ENCODE data around the gene AMN. TPM values are rescaled to one million over a fixed set of nuclear protein-coding genes. Genes with fewer than 3 reads are reported as not detected.
"Not testable (repeated sequence)": the region's sequence is repeated elsewhere in the genome, so short reads cannot be mapped to it uniquely, and the experiment has no call there.

Gene AMN
- polyA plus RNA-seq (2012; ENCODE audit: low read depth, missing spikeins), result 0.50 TPM

DNA sequence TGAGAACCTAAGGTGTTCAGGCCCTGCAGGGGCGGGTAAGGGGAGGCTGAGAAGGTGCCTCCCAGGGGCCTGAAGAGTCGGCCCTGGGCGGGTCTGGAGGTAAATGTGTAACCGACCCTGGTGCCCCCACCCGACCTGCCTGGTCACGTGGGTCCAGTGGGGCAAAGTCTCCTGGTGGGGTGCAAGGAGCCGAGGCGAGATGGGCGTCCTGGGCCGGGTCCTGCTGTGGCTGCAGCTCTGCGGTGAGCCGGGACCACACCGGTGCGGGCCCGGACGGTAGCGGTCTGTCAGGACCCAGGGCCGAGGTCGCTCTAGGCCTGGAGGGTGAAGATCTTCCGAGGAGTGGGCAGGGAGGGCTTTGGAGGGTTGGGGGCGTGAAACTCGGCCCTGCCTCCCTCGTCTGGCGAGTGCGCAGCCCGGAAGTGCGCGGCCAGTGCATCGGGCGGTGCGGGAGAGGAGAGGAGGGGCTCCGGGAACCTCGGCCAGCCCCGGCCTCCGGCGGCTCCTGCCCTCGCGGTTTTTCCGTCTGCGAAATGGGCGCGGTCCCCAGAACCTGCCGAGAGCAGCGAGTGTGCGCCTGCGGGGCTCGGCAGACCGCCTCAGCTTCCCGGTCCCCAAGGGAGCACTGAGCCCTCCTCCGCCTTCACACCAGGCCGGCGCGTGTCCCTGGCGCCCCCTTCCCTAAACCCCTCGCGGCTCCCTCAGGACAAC lies at the start of gene AMN:
Gene AMN (plus strand): TSS at position 174 of the 711 bp plus-strand sequence. CDS start 26 bp downstream, at position 200.
- FAIRE-seq (peak; percentile 5), DNase-seq (ENCODE audit: insufficient read length, low spot score) (no peak)
- TF ChIP-seq POU2F2 (IDR thresholded peaks at IDR 0.05; ENCODE audit: low read depth, low read length), result no peak
- TF ChIP-seq SPI1 (IDR thresholded peaks at IDR 0.05; ENCODE audit: low read depth, low read length), result no peak
- TF ChIP-seq POLR2A (IDR thresholded peaks at IDR 0.05; ENCODE audit: low read depth, low read length), result peak; percentile 39; the same call in 1 of the 2 replicates
- TF ChIP-seq PAX5 (IDR thresholded peaks at IDR 0.05; ENCODE audit: insufficient read depth, low read length, severe bottlenecking), result no peak
- no peak for TF ChIP-seq POLR2AphosphoS5 (IDR thresholded peaks at IDR 0.05; ENCODE audit: low read depth, low read length)

- DNase-seq (ENCODE audit: insufficient read length, low spot score), result no peak
- no peak for FAIRE-seq
Measured at GRCh38 chr14:102873131-102873530, 49.3 kb upstream of the AMN start.

GRCh38 chr14:102873546-102874061 lies 48.9 kb upstream of the AMN start:
- TF ChIP-seq POLR2AphosphoS5 (IDR thresholded peaks at IDR 0.05; ENCODE audit: low read depth, low read length), result no peak
- TF ChIP-seq POU2F2 (IDR thresholded peaks at IDR 0.05; ENCODE audit: low read depth, low read length), result no peak
- no peak for DNase-seq (ENCODE audit: insufficient read length, low spot score)
- no peak for FAIRE-seq

More at GRCh38 chr14:102873131-102873530, 49.3 kb upstream of the AMN start:
- TF ChIP-seq TAF1 (IDR thresholded peaks at IDR 0.05; ENCODE audit: low read depth, low read length) (no peak), POLR2AphosphoS5 (IDR thresholded peaks at IDR 0.05; ENCODE audit: low read depth, low read length) (no peak), PAX5 (IDR thresholded peaks at IDR 0.05; ENCODE audit: insufficient read depth, low read length, severe bottlenecking) (no peak), SPI1 (IDR thresholded peaks at IDR 0.05; ENCODE audit: low read depth, low read length) (no peak), POLR2A (IDR thresholded peaks at IDR 0.05; ENCODE audit: low read depth, low read length) (no peak), POU2F2 (IDR thresholded peaks at IDR 0.05; ENCODE audit: low read depth, low read length) (no peak)

- TF ChIP-seq TAF1 (IDR thresholded peaks at IDR 0.05; ENCODE audit: low read depth, low read length) (no peak), POLR2A (IDR thresholded peaks at IDR 0.05; ENCODE audit: low read depth, low read length) (no peak), POLR2AphosphoS5 (IDR thresholded peaks at IDR 0.05; ENCODE audit: low read depth, low read length) (no peak), POU2F2 (IDR thresholded peaks at IDR 0.05; ENCODE audit: low read depth, low read length) (no peak), PAX5 (IDR thresholded peaks at IDR 0.05; ENCODE audit: insufficient read depth, low read length, severe bottlenecking) (no peak), SPI1 (IDR thresholded peaks at IDR 0.05; ENCODE audit: low read depth, low read length) (no peak)
Measured at GRCh38 chr14:102875652-102876051, 46.8 kb upstream of the AMN start.

GRCh38 chr14:102877511-102877910 lies 45.0 kb upstream of the AMN start:
- not testable (repeated sequence) for FAIRE-seq

More at GRCh38 chr14:102875652-102876051, 46.8 kb upstream of the AMN start:
- no peak for FAIRE-seq
- no peak for DNase-seq (ENCODE audit: insufficient read length, low spot score)

GRCh38 chr14:102878174-102878969 lies 44.1 kb upstream of the AMN start:
- TF ChIP-seq POLR2AphosphoS5 (IDR thresholded peaks at IDR 0.05; ENCODE audit: low read depth, low read length), result no peak
- no peak for TF ChIP-seq SPI1 (IDR thresholded peaks at IDR 0.05; ENCODE audit: low read depth, low read length)
- TF ChIP-seq TAF1 (IDR thresholded peaks at IDR 0.05; ENCODE audit: low read depth, low read length), result no peak
- no peak for TF ChIP-seq POLR2A (IDR thresholded peaks at IDR 0.05; ENCODE audit: low read depth, low read length)
- no peak for TF ChIP-seq PAX5 (IDR thresholded peaks at IDR 0.05; ENCODE audit: insufficient read depth, low read length, severe bottlenecking)
- TF ChIP-seq POU2F2 (IDR thresholded peaks at IDR 0.05; ENCODE audit: low read depth, low read length), result no peak
- DNase-seq (ENCODE audit: insufficient read length, low spot score), result no peak
- no peak for FAIRE-seq

More at GRCh38 chr14:102877511-102877910, 45.0 kb upstream of the AMN start:
- not testable (repeated sequence) for DNase-seq (ENCODE audit: insufficient read length, low spot score)

DNA sequence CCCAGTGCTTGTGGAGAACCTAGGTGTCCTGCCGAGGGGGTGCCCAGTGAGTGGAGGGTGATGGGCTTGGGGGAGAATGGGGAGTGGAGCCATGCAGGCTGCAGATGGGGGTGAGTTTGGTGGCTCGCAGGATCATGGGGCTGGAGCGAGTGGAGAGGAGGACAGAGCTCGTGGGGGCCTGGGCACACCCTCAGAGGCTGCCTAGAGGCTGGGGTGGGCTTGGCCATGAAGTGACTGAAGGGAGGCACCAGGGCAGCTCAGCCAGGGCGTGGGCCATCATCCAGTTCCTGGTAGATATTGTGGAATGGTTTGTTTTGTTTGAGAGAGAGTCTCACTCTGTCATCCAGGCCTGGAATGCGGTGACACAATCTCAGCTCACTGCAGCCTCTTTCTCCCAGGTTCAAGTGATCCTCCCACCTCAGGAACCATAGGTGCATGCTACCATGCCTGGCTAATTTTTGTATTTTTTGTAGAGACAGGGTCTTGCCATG lies 43.4 kb upstream of the AMN start:
- TF ChIP-seq POLR2AphosphoS5 (IDR thresholded peaks at IDR 0.05; ENCODE audit: low read depth, low read length), result no peak
- no peak for TF ChIP-seq POU2F2 (IDR thresholded peaks at IDR 0.05; ENCODE audit: low read depth, low read length)
- TF ChIP-seq TAF1 (IDR thresholded peaks at IDR 0.05; ENCODE audit: low read depth, low read length), result no peak
- TF ChIP-seq PAX5 (IDR thresholded peaks at IDR 0.05; ENCODE audit: insufficient read depth, low read length, severe bottlenecking), result no peak
- no peak for TF ChIP-seq SPI1 (IDR thresholded peaks at IDR 0.05; ENCODE audit: low read depth, low read length)
- TF ChIP-seq POLR2A (IDR thresholded peaks at IDR 0.05; ENCODE audit: low read depth, low read length), result no peak
- FAIRE-seq (no peak), DNase-seq (ENCODE audit: insufficient read length, low spot score) (no peak)

DNA sequence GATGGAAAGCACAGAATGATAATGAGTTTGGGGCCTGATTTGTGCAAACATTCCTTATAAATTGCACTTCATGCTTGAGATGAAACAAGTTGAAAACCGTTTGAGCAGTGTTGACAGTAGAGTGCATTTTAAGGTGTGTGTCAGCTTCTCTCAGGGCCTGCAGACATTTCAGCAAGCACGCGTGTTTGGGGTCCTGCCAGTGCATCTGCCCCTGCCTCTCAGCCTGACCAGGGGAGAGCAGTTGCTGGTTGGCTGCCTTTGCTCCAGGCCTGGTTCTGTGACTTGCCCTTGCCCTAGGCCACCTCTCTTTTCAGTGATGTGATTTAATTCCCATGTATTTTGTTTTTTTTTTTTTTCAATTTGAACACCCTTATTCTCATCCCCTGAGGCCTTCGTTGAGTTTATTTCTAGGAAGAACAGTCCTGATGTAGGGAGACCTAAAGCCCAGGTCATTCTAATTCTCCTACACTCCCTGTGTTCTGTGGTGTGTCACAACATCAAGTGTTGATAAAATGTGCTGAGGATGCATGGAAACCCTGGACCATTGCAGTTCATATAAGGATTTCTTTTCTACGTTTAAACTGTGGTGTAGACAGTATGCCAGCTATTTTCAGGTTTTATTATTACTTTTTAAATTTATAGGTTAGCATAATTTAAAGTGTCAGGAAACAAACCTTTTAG lies 40.1 kb upstream of the AMN start:
- FAIRE-seq (no peak), DNase-seq (ENCODE audit: insufficient read length, low spot score) (no peak)
- TF ChIP-seq POU2F2 (IDR thresholded peaks at IDR 0.05; ENCODE audit: low read depth, low read length), result no peak
- TF ChIP-seq POLR2A (IDR thresholded peaks at IDR 0.05; ENCODE audit: low read depth, low read length), result no peak
- TF ChIP-seq PAX5 (IDR thresholded peaks at IDR 0.05; ENCODE audit: insufficient read depth, low read length, severe bottlenecking), result no peak
- no peak; the same call in 1 of the 2 replicates for TF ChIP-seq POLR2AphosphoS5 (IDR thresholded peaks at IDR 0.05; ENCODE audit: low read depth, low read length)
- no peak for TF ChIP-seq SPI1 (IDR thresholded peaks at IDR 0.05; ENCODE audit: low read depth, low read length)
- TF ChIP-seq TAF1 (IDR thresholded peaks at IDR 0.05; ENCODE audit: low read depth, low read length), result no peak

DNA sequence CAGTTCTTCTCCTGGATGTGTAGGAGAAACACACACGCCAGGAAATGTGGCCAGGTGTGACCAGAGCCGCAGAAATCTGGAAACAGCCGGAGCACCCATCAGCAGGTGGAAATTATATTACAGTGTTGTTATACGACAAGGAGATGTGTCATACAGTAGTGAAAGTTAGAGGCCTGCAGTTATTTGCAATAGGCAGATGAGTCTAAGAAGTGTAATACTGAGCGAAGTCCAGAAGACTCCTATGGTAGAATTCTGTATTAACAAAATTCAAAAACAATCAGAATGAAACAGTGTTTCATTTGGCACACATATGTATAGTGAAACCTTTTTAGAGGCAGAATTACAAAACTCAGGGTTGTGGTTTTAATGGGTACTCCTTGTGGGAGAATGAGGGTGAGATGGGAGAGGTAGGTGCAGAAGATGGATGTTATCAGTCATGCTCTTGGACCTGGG lies 39.3 kb upstream of the AMN start:
- TF ChIP-seq POLR2AphosphoS5 (IDR thresholded peaks at IDR 0.05; ENCODE audit: low read depth, low read length) (no peak), PAX5 (IDR thresholded peaks at IDR 0.05; ENCODE audit: insufficient read depth, low read length, severe bottlenecking) (no peak), TAF1 (IDR thresholded peaks at IDR 0.05; ENCODE audit: low read depth, low read length) (no peak), POLR2A (IDR thresholded peaks at IDR 0.05; ENCODE audit: low read depth, low read length) (no peak), SPI1 (IDR thresholded peaks at IDR 0.05; ENCODE audit: low read depth, low read length) (no peak), POU2F2 (IDR thresholded peaks at IDR 0.05; ENCODE audit: low read depth, low read length) (no peak)
- FAIRE-seq (no peak), DNase-seq (ENCODE audit: insufficient read length, low spot score) (no peak)
